Thoracic aorta endothelial cell (primary cell): ENCODE measurements around the gene PODN. TPM values are rescaled to one million over a fixed set of nuclear protein-coding genes. Genes with fewer than 3 reads are reported as not detected.

Experiments
- small RNA-seq: library from RNA; depleted of rRNA; stranded (forward); fragments of <200 nt; gene quantifications from one replicate; pipeline ENCODE3, GENCODE V24; 2012
- total RNA-seq: library from RNA; depleted of rRNA; stranded (reverse); fragments of >200 nt; gene quantifications from 2 replicates; pipeline ENCODE4 v1.2.3, GENCODE V29; 2012

Gene PODN, protein sequence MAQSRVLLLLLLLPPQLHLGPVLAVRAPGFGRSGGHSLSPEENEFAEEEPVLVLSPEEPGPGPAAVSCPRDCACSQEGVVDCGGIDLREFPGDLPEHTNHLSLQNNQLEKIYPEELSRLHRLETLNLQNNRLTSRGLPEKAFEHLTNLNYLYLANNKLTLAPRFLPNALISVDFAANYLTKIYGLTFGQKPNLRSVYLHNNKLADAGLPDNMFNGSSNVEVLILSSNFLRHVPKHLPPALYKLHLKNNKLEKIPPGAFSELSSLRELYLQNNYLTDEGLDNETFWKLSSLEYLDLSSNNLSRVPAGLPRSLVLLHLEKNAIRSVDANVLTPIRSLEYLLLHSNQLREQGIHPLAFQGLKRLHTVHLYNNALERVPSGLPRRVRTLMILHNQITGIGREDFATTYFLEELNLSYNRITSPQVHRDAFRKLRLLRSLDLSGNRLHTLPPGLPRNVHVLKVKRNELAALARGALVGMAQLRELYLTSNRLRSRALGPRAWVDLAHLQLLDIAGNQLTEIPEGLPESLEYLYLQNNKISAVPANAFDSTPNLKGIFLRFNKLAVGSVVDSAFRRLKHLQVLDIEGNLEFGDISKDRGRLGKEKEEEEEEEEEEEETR
- total RNA-seq: 0.27 and 0.29 TPM in 2 replicates

GRCh38 chr1:53061859-53062707 lies at the start of gene PODN:
PODN (plus strand) TSS chr1:53062213; CDS start chr1:53069856, 7,643 bp downstream.

Small RNA genes lying within 50 kb of the gene (small RNA-seq; reads per million reads assigned to genes)
- not detected for gene HIGD1AP11

Other genes starting within 250 kb of the PODN start
- gene ZYG11A, start 219.5 kb upstream of the PODN start, total RNA-seq: 1.1 and 1.2 TPM in 2 replicates
- gene ECHDC2, start 140.5 kb upstream of the PODN start, total RNA-seq: 11.4 and 22.8 TPM in 2 replicates
- gene SCP2, start 134.9 kb upstream of the PODN start, total RNA-seq: 149 and 165 TPM in 2 replicates
- gene SLC1A7, start 80.4 kb downstream of the PODN start, total RNA-seq: not detected in 2 replicates
- gene CPT2, start 134.6 kb downstream of the PODN start, total RNA-seq: 12.6 and 14.9 TPM in 2 replicates
- 36.3 and 40.7 TPM in 2 replicates for gene CZIB, start 158.4 kb downstream of the PODN start, total RNA-seq
- gene MAGOH, start 176.3 kb downstream of the PODN start, total RNA-seq: 45.5 and 50.3 TPM in 2 replicates